Measurements from ENCODE around the gene TEX19.

Gene TEX19

GRCh38 chr17:82358465-82359350 is at the start of gene TEX19:
Gene TEX19 (plus strand): TSS chr17:82359247. CDS start chr17:82362151, 2,904 bp downstream.
- DNase-seq (ENCODE audit: low read depth in 2 of 2), result no peak

- DNase-seq (ENCODE audit: low read depth in 2 of 2), result no peak
Measured at GRCh38 chr17:82309656-82310570, 49.1 kb upstream of the TEX19 start.

GRCh38 chr17:82310877-82311276 is 48.2 kb upstream of the TEX19 start:
- no peak for DNase-seq (ENCODE audit: low read depth in 2 of 2)

- DNase-seq (ENCODE audit: low read depth in 2 of 2), result no peak
Measured at GRCh38 chr17:82311971-82312370, 47.1 kb upstream of the TEX19 start.

- no peak for DNase-seq (ENCODE audit: low read depth in 2 of 2)
Measured at GRCh38 chr17:82313195-82314011, 45.6 kb upstream of the TEX19 start.

GRCh38 chr17:82314012-82314726 is 44.9 kb upstream of the TEX19 start:
- no peak for DNase-seq (ENCODE audit: low read depth in 2 of 2)

- no peak for DNase-seq (ENCODE audit: low read depth in 2 of 2)
Measured at GRCh38 chr17:82314727-82315605, 44.1 kb upstream of the TEX19 start.

DNA sequence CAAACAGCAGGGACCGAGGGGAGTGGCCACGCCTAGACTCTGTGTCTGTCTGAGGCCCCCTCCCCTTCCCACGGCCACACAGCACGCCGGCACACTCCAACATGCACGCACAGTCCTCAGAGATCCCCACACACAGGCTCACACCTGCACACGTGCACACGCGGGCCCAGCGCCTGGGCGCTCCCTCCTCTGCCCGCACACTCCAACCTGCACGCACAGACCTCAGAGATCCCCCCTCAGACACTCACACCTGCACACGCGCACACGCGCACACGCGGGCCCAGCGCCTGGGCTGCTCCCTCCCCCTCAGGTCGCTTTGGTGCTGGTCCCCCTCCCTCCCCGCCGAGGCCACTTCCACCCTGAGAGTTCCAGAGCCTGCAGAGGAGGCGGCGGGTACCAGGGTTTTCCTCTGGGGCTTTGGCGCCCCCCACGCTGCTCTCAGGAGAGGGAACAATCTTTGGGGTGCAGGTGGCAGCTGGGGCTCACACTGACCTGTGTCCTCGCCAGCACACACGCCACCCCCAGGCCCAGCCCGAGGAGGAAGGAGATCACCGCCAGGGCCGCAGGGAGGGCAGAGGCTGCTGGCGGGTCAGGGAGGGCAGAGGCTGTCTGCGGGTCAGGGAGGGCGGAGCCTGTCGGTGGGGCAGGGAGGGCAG is 43.2 kb upstream of the TEX19 start:
- DNase-seq (ENCODE audit: low read depth in 2 of 2), result no peak

DNA sequence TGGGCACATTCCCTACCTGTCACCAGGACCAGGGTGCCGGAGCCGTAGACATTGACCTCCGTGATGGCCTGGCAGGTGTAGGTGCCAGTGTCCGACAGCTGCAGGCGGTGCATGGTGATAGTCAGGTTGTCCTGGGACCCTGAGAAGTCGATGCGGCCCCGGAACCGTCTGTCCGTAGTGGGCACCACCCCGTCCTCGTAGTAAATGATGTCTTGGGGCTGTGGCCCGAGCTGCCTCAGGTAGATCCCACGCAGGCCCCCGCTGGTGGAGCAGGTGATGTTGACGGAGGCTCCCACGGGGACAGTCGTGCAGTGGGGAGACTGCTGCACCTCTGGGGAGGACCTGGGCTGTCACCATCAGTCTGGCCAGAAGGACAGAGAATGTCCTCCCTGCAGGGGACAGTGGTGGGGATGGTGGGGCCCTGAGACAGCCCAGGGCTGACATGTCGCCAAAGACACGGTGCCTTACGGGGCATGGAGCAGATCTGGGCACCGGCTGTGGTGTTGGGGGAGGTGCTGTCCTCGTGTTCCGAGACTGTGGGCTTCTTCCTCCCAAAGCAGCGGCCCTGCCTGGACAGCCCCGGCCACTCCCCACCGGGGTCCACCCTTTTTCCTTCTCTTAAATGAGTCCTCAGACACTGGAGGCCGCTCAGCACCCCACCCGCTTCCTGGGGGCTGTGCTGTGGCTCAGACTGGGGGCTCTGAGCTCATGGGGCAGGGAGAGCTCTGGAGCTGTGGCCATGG is 42.2 kb upstream of the TEX19 start:
- no peak for DNase-seq (ENCODE audit: low read depth in 2 of 2)

DNA sequence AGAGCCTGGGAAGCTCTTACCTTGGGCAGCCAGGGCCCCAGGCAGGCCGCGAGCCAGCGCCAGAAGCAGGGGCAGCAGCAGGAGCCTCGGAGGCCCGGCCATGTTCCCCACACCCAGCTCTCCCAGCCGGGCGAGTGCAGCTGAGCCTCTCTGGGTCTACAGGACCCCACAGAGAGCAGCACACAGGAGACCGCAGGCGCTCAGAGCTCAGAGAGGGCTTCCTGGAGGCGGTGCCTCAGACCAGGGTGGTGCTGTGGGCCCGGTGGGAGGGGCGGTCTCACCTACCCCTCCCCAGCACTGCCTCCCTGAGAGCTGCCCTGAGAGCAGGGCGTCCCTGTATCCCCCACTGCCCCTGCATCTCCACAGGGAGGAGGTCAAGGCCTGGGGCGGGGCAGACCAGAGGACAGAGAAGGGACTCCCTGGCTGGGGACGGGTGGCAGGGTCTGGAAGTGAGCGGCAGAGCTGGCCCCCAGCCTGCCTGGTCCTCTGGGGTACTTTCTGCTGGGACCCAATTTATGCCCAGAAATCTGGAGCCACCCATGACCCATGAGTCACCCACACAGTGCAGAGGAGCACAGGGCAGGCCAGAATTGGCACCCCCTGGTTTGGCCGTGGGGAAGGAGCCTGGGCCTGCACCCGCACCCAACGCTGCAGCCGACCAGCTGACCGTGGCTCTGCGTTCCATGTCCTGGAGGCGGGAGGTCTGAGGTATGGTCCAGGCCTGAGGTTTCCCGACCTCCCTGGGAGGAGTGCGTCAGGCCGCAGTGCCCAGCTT is 41.5 kb upstream of the TEX19 start, which contains the start of gene CD7:
Gene CD7 (minus strand): TSS at position 215 of the 775 bp plus-strand sequence. CDS start 113 bp downstream, at position 102.
- DNase-seq (ENCODE audit: low read depth in 2 of 2), result peak in 1 of 2 experiments; percentile 71

DNA sequence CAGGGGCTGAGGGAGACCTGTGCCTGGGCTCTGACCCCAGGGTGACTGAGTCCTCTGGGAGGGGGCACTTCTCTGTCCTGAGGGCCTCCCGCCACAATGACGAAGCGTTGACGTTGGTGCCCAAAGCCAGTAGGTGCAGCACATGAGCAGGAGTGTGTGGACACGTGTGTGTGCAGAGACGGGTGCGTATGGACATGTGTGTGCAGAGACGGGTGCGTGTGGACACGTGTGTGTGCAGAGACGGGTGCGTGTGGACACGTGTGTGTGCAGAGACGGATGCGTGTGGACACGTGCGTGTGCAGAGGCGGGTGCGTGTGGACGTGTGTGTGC is 40.9 kb upstream of the TEX19 start:
- DNase-seq (ENCODE audit: low read depth in 2 of 2), result no peak

GRCh38 chr17:82318772-82319606 is 40.1 kb upstream of the TEX19 start:
- no peak for DNase-seq (ENCODE audit: low read depth in 2 of 2)

- DNase-seq (ENCODE audit: low read depth in 2 of 2), result no peak
Measured at GRCh38 chr17:82319619-82320062, 39.4 kb upstream of the TEX19 start.

DNA sequence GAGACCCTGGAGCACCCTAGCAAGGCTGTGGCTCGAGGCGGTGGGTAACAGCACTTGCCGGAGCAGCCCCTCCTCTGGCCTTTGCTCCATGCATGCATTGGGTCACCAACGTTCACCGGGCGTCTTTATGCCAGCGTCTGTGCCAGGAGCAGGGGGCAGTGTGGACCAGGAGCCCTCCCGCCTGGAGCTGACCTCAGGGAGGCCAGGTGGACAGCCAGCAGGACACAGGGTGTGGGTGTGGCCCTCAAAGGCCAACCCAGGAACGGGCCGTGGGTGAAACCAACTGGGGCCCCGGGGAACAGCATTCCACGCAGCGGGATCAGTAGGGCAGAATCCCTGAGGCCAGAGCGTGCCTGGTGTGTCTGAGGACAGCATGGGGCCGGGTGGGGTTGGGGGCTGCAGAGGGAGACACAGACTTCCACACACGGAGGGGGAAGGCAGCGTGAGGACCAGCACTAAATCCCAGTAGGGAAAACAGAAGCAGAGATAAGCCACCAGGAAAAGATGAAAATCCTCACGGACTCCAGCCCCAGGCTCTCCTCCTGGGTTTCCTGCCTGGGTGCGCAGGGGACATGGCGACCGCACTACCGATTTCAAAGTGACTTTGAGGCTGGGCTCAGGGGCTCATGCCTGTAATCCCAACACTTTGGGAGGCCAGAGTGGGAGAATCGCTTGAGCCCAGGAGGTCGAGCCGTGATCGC is 38.8 kb upstream of the TEX19 start:
- no peak for DNase-seq (ENCODE audit: low read depth in 2 of 2)

DNA sequence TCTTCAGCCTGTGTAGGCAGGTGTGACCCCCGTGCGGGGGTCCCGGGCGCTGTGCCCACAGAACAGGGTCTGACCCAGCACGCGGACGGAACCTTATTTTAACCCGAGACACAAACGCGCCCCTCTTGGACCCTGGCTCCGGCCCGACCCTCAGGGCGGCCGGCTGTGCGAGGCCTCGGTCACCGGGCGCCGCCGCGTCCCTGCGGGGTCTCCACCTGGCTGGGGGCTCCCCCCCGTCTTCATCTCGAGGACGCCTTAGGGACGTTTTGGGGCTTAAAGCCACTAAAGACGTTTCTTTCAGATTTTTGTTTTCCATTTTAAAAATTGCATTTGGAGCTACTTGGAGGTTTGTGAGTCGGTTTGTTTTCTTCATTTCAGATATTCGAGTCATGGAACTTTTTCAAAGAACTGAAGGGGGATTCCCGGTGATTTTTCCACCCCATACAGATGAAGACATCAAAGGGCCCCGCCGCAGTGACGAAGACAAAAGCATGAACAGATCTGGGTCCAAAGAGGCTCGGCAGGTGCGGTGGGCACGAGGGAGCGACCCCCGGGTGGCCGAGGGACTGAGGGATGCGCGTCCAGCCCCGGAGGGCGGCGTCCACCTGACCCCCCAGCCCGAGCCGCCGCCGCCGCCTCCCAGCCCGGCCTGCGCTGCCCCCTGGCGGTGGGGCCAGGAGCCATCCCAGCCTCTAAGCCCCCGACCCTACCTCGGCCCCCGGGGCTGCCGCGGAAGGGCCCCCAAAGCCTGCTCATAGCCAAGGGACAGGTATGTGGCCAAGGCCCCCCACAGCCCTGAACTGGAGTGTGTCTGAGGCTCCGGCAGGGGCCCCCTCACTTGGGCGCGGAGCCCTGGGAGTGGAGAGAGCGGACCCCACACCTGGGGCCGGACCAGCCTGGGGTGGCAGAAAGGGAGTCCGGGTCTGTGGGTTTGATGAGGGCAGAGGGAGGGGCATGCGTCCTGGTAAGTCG is 37.8 kb upstream of the TEX19 start:
- peak; percentile 69 to 73 for DNase-seq (ENCODE audit: low read depth in 2 of 2)
